Esophagus squamous epithelium (tissue), 4 donors: ENCODE measurements around the gene NSMCE4A.
"Not testable (repeated sequence)": the region's sequence is repeated elsewhere in the genome, so short reads cannot be mapped to it uniquely, and the experiment has no call there.

ENCODE experiments used
- POLR2A ChIP-seq, 4 donors: fragments of 450-650 bp; IDR thresholded peaks; one replicate each; pipeline ENCODE4 v1.6.1; 2017; ENCODE audit warnings: antibody characterized with exemption in 4 of 4, mild to moderate bottlenecking in 4 of 4, moderate library complexity in 3 of 4
- TF ChIP-seq, protein P1 (sequence below), 6 experiments: fragments of 450-650 bp in 4 of 6; fragments of 200-600 bp in 2 of 6; sonication (generic) in 2 of 6; IDR thresholded peaks; one replicate each; pipeline ENCODE4 v1.5.1; 2016 to 2019; ENCODE audit warnings: antibody characterized with exemption in 6 of 6, mild to moderate bottlenecking in 4 of 6, moderate library complexity in 4 of 6

DNA sequence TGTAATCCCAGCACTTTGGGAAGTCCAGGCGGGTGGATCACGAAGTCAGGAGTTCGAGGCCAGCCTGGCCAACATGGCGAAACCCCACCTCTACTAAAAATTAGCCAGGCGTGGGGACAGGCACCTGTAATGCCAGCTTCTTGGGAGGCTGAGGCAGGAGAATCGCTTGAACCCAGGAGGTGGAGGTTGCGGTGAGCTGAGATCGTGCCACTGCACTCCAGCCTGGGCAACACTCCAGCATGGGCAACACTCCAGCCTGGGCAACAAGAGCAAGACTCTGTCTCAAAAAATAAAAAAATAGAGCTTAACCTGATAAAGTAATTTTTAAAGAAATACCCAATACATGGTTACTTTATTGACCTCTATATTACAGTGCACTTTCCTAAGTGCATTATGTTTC is 5.9 kb downstream of the NSMCE4A start:
- TF ChIP-seq, protein P1, sequence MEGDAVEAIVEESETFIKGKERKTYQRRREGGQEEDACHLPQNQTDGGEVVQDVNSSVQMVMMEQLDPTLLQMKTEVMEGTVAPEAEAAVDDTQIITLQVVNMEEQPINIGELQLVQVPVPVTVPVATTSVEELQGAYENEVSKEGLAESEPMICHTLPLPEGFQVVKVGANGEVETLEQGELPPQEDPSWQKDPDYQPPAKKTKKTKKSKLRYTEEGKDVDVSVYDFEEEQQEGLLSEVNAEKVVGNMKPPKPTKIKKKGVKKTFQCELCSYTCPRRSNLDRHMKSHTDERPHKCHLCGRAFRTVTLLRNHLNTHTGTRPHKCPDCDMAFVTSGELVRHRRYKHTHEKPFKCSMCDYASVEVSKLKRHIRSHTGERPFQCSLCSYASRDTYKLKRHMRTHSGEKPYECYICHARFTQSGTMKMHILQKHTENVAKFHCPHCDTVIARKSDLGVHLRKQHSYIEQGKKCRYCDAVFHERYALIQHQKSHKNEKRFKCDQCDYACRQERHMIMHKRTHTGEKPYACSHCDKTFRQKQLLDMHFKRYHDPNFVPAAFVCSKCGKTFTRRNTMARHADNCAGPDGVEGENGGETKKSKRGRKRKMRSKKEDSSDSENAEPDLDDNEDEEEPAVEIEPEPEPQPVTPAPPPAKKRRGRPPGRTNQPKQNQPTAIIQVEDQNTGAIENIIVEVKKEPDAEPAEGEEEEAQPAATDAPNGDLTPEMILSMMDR (IDR thresholded peaks at IDR 0.05) = not testable (repeated sequence)
- TF ChIP-seq POLR2A (IDR thresholded peaks at IDR 0.05) = not testable (repeated sequence)
